Measurements from ENCODE around the gene UBE2A.
A peak's percentile ranks its signal among the peaks of the same experiment; 100 is the strongest.

The UBE2A gene

GRCh38 chrX:119574394-119575266, at the start of gene UBE2A:
Gene UBE2A, plus strand, starts transcription at chrX:119574563. Its CDS starts 149 bp downstream, at chrX:119574712.
- peak; percentile 89 for DNase-seq

GRCh38 chrX:119529345-119530276, 44.8 kb upstream of the UBE2A start:
- no peak for DNase-seq

- no peak for DNase-seq
These were observed 36.9 kb upstream of the UBE2A start for GRCh38 chrX:119537487-119537886.

GRCh38 chrX:119539872-119540271, 34.5 kb upstream of the UBE2A start:
- no peak for DNase-seq

- DNase-seq, result peak; percentile 81
These were observed 33.2 kb upstream of the UBE2A start for GRCh38 chrX:119541188-119541587.

- no peak for DNase-seq
These were observed 24.9 kb upstream of the UBE2A start for GRCh38 chrX:119549327-119550016.

- DNase-seq, result peak; percentile 21
These were observed 21.9 kb upstream of the UBE2A start for GRCh38 chrX:119552508-119552907.

- DNase-seq, result peak; percentile 91
These were observed 9.2 kb upstream of the UBE2A start, which contains the start of gene STEEP1 for GRCh38 chrX:119565107-119565663. Gene STEEP1, minus strand, starts transcription at chrX:119565409. Its CDS starts 54 bp downstream, at chrX:119565355.

GRCh38 chrX:119570351-119570835, 4.0 kb upstream of the UBE2A start:
- DNase-seq, result no peak

GRCh38 chrX:119573222-119573621, 1.1 kb upstream of the UBE2A start:
- no peak for DNase-seq

GRCh38 chrX:119573840-119574393, 446 bp upstream of the UBE2A start:
- DNase-seq, result peak; percentile 51

GRCh38 chrX:119579414-119579813, 5.1 kb downstream of the UBE2A start:
- no peak for DNase-seq

GRCh38 chrX:119583431-119584059, 9.2 kb downstream of the UBE2A start:
- no peak for DNase-seq

- DNase-seq, result no peak
These were observed 15.4 kb downstream of the UBE2A start for GRCh38 chrX:119589810-119590209.

GRCh38 chrX:119602701-119603255, 28.4 kb downstream of the UBE2A start:
- DNase-seq, result no peak

GRCh38 chrX:119604766-119605463, 30.6 kb downstream of the UBE2A start:
- no peak for DNase-seq

- DNase-seq, result peak; percentile 20
These were observed 31.3 kb downstream of the UBE2A start for GRCh38 chrX:119605464-119606279.

- peak; percentile 89 for DNase-seq
These were observed 32.1 kb downstream of the UBE2A start, which contains the start of gene NKRF for GRCh38 chrX:119606280-119607017. Gene NKRF, minus strand, starts transcription at chrX:119606424.

GRCh38 chrX:119607018-119607389, 32.6 kb downstream of the UBE2A start:
- no peak for DNase-seq

Measured in EL (cell line).